ENCODE measurements around the gene CPXM2.

Gene CPXM2

GRCh38 chr10:123769647-123770046 lies 122.0 kb downstream of the CPXM2 start:
- H3K4me2 ChIP-seq (ENCODE audit: low read depth, low read length, poor library complexity, severe bottlenecking) = no peak overlapping the region
- H3K9me2 ChIP-seq (replicated peaks; ENCODE audit: insufficient read depth, low read length) = no peaks in the 10 kb centered on the region
- H3K27ac ChIP-seq (ENCODE audit: low read depth, low read length) = no peak overlapping the region
- H3K79me2 ChIP-seq (ENCODE audit: insufficient read depth, low read length) = no peaks in the 10 kb centered on the region
- no peaks in the 10 kb centered on the region for H4K20me1 ChIP-seq (ENCODE audit: low read depth, low read length)
- H2AFZ ChIP-seq (ENCODE audit: low read depth, low read length, severe bottlenecking) = no peak overlapping the region
- H3K36me3 ChIP-seq (ENCODE audit: low read length) = no peaks in the 10 kb centered on the region
- H3K4me3 ChIP-seq (ENCODE audit: insufficient read depth, low read length, poor library complexity, severe bottlenecking) = no peak overlapping the region
- H3K9me3 ChIP-seq (ENCODE audit: insufficient read depth, low read length) = 0 out of 2 replicates have a peak, but pooled peaks cover 6% of the 10 kb centered on the region
- no peak overlapping the region for H3K9ac ChIP-seq (ENCODE audit: low read length)
- no peaks in the 10 kb centered on the region for H3F3A ChIP-seq (ENCODE audit: insufficient read depth)
- no peaks in the 10 kb centered on the region for H3K27me3 ChIP-seq (ENCODE audit: low read length)
- no peak for TF ChIP-seq CTCF (IDR thresholded peaks at IDR 0.05; ENCODE audit: insufficient read depth, low read length, poor library complexity, severe bottlenecking)

GRCh38 chr10:123766761-123767160 lies 124.8 kb downstream of the CPXM2 start:
- Histone ChIP-seq H3K27me3 (ENCODE audit: low read length) (no peaks in the 10 kb centered on the region), H3K9me2 (replicated peaks; ENCODE audit: insufficient read depth, low read length) (no peaks in the 10 kb centered on the region), H3K9ac (ENCODE audit: low read length) (no peak overlapping the region), H3K36me3 (ENCODE audit: low read length) (no peaks in the 10 kb centered on the region), H3K4me3 (ENCODE audit: insufficient read depth, low read length, poor library complexity, severe bottlenecking) (no peak overlapping the region), H3K79me2 (ENCODE audit: insufficient read depth, low read length) (no peaks in the 10 kb centered on the region), H3K9me3 (ENCODE audit: insufficient read depth, low read length) (no peaks in the 10 kb centered on the region), H3K27ac (ENCODE audit: low read depth, low read length) (no peak overlapping the region), H2AFZ (ENCODE audit: low read depth, low read length, severe bottlenecking) (no peak overlapping the region), H3F3A (ENCODE audit: insufficient read depth) (no peaks in the 10 kb centered on the region), H3K4me2 (ENCODE audit: low read depth, low read length, poor library complexity, severe bottlenecking) (no peak overlapping the region), H4K20me1 (ENCODE audit: low read depth, low read length) (no peaks in the 10 kb centered on the region)
- no peak for TF ChIP-seq EZH2phosphoT487 (conservative IDR thresholded peaks at IDR 0.05; ENCODE audit: low read length)
- TF ChIP-seq CTCF (IDR thresholded peaks at IDR 0.05; ENCODE audit: insufficient read depth, low read length, poor library complexity, severe bottlenecking) = no peak

- Histone ChIP-seq H3K27me3 (ENCODE audit: low read length) (no peaks in the 10 kb centered on the region), H3K9ac (ENCODE audit: low read length) (no peak overlapping the region), H3K4me3 (ENCODE audit: insufficient read depth, low read length, poor library complexity, severe bottlenecking) (no peak overlapping the region), H3F3A (ENCODE audit: insufficient read depth) (no peaks in the 10 kb centered on the region), H4K20me1 (ENCODE audit: low read depth, low read length) (no peaks in the 10 kb centered on the region), H3K9me3 (ENCODE audit: insufficient read depth, low read length) (no peaks in the 10 kb centered on the region), H3K9me2 (replicated peaks; ENCODE audit: insufficient read depth, low read length) (no peaks in the 10 kb centered on the region), H3K4me2 (ENCODE audit: low read depth, low read length, poor library complexity, severe bottlenecking) (no peak overlapping the region), H3K36me3 (ENCODE audit: low read length) (no peaks in the 10 kb centered on the region), H3K27ac (ENCODE audit: low read depth, low read length) (no peak overlapping the region), H2AFZ (ENCODE audit: low read depth, low read length, severe bottlenecking) (no peak overlapping the region), H3K79me2 (ENCODE audit: insufficient read depth, low read length) (no peaks in the 10 kb centered on the region)
- TF ChIP-seq EZH2phosphoT487 (conservative IDR thresholded peaks at IDR 0.05; ENCODE audit: low read length) (no peak), CTCF (IDR thresholded peaks at IDR 0.05; ENCODE audit: insufficient read depth, low read length, poor library complexity, severe bottlenecking) (no peak)
Observed at GRCh38 chr10:123766012-123766411, 125.6 kb downstream of the CPXM2 start.

Measured in SU-DHL-6 (cell line).